Fibroblast of skin of back (primary cell): Measurements from ENCODE around the gene DDX54.

Experiments used
- DNase-seq: peaks from one replicate; pipeline ENCODE4 v3.0.0-alpha.2; 2013

Gene DDX54

GRCh38 chr12:113190761-113191160, 5.5 kb upstream of the DDX54 start:
- peak; percentile 44 for DNase-seq

- no peak for DNase-seq
Measured at GRCh38 chr12:113189361-113189760, 4.1 kb upstream of the DDX54 start.

- no peak for DNase-seq
Measured at GRCh38 chr12:113186666-113187325, 1.5 kb upstream of the DDX54 start.

- no peak for DNase-seq
Measured at GRCh38 chr12:113186033-113186365, 721 bp upstream of the DDX54 start.

GRCh38 chr12:113184900-113185179, 438 bp downstream of the DDX54 start:
- DNase-seq, result peak; percentile 89

GRCh38 chr12:113184098-113184899, 979 bp downstream of the DDX54 start:
- no peak for DNase-seq

- no peak for DNase-seq
Measured at GRCh38 chr12:113183030-113183589, 2.2 kb downstream of the DDX54 start.

GRCh38 chr12:113181975-113182374, 3.3 kb downstream of the DDX54 start:
- DNase-seq, result no peak

GRCh38 chr12:113180333-113180732, 4.9 kb downstream of the DDX54 start:
- DNase-seq, result no peak

- no peak for DNase-seq
Measured at GRCh38 chr12:113179023-113179422, 6.3 kb downstream of the DDX54 start.

GRCh38 chr12:113174461-113175384, 10.6 kb downstream of the DDX54 start:
- peak; percentile 56 for DNase-seq

- DNase-seq, result no peak
Measured at GRCh38 chr12:113173081-113173698, 12.1 kb downstream of the DDX54 start.

- DNase-seq, result no peak
Measured at GRCh38 chr12:113172185-113172584, 13.1 kb downstream of the DDX54 start.

- no peak for DNase-seq
Measured at GRCh38 chr12:113171543-113171942, 13.7 kb downstream of the DDX54 start.

- no peak for DNase-seq
Measured at GRCh38 chr12:113170926-113171325, 14.4 kb downstream of the DDX54 start.

- DNase-seq, result no peak
Measured at GRCh38 chr12:113170457-113170856, 14.8 kb downstream of the DDX54 start.

- DNase-seq, result no peak
Measured at GRCh38 chr12:113169697-113170096, 15.6 kb downstream of the DDX54 start.

- no peak for DNase-seq
Measured at GRCh38 chr12:113167868-113168267, 17.4 kb downstream of the DDX54 start.

- DNase-seq, result no peak
Measured at GRCh38 chr12:113165521-113166450, 19.5 kb downstream of the DDX54 start.

- DNase-seq, result no peak
Measured at GRCh38 chr12:113164014-113164413, 21.3 kb downstream of the DDX54 start.

GRCh38 chr12:113163030-113163360, 22.3 kb downstream of the DDX54 start:
- DNase-seq, result no peak
